T-helper 22 cell (primary cell): ENCODE results near the gene HOPX.
"Not testable (repeated sequence)": the region's sequence is repeated elsewhere in the genome, so short reads cannot be mapped to it uniquely, and the experiment has no call there.

Experiments
- DNase-seq: peaks from one replicate; pipeline ENCODE4 v3.0.0-alpha.2; 2020; ENCODE audit warnings: low read depth

HOPX gene

DNA sequence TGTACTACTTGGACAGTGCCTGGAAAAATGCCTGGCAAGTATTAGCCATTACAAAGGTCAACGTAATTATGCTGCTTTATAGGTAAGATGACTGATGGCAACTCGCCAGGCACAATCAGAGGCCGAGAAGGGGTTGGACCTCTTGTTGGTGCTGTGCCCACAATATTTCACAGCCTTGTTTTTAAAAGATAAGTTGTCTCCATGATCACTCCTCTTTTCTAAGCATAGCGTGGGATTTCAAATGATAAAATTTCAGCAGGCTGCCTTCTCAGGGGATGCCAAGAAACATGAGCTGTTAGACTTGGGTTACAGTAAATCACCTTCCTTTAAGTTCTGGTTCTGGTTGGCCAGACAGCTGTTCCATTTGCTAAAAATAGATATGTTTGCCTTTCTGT lies 26.9 kb downstream of the HOPX start:
- no peak for DNase-seq

DNA sequence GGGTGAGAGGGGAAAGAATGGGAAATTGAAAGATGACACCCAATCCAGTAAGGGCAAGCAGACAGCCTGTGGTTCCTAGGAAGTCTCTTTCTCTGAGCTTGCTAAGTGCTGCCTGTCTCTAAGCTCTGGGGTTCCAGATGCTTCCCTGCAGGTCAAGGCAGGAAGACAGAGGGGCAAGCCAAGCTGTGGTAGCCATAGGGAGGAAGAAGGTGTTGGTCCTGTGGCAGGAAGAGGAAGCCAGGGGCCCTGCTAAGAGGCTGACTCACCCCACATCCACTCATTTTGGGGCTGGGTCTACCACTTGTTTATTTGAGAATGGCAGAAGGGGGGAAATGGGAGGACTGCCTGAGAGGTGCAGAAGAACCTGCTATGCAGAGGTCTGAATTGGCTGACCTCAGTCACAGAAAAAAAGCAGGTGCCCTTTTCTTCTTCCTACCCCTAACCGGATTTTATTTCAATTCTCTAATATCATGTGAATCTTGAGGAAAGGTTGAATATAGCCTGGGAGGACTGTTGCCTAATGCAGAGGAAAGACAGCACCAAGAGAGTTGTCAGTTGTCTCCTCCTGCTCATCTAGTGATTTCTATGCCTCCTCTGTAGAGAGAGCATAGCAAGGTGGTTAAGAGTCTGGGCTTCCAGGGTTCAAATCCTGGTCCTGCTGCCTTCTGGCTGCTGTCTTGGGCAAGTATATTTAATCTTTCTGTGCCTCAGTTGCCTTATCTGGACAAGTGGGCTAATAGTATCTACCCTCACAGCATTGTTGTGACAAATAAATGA lies 27.4 kb downstream of the HOPX start:
- no peak for DNase-seq

DNA sequence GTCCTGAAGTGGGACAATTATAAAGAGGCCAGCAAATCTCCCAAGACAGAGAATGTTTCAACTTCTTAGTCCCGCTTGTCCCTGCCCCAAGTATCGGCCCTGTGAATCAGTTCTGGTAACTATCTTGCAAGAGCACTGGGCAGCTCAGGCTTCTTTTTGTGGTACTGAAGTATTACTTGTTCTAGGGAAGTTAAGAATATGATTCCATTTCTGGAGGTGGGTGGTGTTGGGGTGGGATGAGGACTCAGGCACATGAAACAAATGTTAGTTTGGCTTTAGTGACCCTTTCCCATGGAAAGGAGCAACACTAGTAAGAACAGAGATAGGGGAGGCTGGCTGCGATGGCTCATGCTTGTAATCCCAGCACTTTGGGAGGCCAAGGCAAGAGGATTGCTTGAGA lies 28.9 kb downstream of the HOPX start:
- no peak for DNase-seq

DNA sequence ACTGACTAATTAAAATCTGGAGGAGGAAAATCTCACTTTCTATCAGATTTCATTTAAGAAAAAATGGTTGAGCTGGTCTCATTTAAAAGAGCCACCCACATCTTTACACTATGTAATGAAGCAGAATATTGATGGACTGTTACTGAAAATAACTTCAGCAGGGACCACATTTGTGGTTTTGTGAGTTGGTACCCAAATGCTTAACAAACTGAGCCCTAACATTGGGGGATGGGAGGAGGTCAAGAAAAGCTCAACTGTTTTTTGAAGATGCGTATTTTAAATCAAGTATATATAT lies 30.1 kb downstream of the HOPX start:
- no peak for DNase-seq

DNA sequence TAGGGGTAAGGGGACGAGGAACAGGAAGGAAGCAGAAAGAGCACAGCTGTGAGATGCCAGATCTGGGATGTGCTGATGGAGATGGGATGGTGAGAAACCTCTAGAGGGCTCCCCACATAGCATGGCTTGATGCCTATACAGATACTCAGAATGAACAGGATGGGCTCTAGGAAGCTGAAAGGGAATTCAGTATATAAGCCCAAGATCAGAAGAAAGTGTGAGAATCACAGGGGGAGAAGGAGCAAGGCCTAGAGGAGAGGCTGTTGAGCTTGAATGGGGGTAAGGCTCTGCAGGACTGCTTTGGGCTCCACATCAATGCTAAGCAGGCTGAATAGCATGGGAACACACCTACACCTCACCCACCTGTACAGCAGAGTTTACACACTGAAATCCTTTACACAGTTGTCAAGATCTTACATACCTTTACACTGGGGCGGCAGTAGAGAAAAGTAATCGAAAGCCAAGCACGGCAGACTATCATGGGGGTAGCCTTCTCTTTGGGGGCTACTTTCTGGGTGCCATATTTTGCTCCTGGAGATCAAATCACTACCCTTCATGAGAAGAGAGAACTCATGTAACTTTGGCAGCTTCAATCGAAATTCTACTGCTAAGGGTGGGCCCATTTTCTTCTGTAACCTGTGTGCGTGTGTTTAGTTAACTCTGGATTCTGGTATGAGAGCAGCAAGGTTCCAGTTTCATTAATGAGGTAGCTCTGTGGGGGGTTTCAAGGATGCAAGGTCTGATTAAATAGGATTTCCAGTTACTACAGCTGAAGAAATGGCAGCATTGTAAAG lies 30.6 kb downstream of the HOPX start:
- no peak for DNase-seq

DNA sequence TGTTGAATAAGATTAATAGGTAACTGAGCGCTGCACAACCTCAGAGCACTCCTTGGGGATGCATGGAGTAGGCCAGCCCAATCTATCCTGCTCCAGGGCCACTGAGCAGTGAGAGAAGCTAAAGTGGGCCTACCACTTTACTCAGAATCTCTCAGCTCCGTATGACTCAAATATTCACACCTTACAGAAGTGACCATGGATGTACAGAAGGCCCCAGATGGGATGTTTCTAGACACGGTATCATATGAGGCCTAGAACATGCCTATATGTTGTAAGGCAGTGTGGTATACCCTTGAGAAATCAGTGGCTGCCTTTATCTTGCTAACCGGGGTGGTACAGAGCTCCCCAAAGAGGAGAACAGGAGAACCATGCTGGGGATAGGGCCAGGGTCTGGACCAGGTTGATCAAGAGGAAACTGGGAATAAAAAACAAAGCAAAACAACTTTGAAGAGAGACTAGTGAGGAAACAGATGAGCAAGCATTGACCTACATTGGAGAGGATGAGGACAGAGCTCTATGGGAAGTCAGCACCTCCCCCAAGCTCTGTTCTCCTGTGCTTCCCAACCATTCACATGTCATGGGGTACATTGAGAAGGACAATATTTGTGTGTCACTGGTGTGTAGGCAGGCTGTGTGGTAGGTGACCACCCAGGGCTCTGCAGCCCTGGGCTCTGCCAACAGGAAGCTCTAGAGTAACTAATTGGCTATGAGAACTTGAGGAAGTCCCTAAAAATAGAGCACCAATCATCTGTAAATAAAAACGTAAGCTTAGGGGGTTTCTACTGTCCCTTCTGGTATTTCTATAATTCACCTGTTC lies 31.4 kb downstream of the HOPX start:
- no peak for DNase-seq

DNA sequence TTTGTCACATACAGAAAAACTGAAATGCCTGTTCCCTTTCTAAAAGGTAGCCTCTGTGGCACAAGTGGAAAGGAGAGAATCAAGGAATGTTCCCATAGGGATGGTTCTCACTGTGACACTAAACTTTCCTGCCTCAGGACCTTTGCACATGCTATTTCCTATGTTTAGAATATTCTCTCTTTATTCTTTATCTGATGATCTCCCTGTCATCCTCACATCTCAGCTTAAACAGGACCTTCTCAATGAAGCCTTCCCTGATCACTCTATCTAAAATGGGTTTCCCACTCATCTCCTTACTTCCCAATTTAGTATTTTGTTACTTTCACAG lies 32.3 kb downstream of the HOPX start:
- DNase-seq: no peak

DNA sequence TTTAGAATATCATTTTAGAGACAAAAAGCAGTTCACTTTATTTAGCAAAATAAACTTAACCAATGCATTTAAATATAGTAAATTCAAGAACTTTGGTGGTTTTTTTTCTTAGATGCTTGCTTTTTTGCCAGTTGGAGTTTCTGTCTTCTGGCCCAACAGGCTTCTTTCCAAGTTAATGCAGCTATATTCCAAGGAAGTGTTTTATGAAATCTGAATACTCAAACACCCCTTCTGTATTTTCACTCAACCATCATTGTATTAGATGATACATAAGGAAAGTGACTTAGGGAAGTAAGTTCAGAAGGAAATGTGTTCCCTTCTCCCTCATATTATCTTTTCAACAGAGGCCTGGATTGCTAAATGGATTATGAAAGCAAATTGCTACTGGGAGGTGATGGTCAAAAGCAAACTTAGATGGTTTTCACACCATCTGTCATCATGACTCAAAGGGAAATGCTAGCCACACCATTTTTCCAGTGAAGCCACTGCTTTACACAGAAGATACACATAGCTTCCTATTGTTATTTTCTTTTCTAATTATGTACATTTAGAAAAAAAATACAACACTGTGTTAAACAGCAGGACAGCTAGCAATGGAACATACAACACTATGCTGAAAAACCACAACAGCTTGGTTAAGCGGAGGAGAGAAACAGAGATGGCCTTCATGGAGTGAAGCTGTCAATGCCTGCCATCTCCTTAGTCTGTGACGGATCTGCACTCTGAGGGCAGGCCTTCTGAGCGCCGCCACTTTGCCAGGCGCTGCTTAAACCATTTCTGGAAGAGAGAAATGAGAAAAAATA lies 32.9 kb downstream of the HOPX start:
- DNase-seq: no peak

DNA sequence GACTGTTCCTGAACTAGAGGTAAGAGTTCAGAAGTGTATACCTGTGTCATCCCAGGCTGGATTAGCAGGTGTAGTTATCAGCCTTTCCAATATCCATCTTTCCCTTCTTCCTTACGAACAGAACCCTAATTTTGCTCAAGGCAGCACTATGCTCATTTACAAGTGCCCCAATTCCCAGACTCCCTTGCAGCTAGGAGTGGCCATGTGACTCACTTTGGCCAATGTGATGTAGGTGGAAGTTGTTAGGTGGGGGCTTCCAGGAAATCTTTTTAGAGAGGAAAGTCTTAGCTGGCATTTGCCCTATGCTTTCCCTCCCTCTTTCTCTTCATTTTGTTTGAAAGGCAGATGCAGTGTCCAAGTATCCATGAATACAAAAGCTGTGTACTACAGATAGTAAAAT lies 34.8 kb downstream of the HOPX start:
- DNase-seq: no peak

DNA sequence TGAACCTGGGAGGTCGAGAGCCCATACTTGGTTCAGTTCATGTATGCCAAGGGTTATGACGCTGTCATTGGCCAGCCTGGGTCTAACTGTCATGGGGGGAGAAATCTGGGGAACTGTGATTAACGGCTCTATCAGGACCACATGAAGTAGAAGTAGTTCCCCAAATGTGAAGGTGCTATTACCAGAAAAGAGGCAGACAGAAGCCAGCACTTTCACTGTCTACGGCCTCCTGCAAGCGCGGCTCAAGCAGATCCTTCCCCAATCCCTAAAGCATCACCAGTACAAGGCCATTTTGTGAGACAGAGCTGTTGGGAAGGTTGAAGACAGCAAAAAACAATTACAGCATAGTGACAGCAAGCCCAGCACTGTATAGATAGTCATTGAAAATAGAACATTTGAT lies 37.5 kb downstream of the HOPX start:
- no peak for DNase-seq

DNA sequence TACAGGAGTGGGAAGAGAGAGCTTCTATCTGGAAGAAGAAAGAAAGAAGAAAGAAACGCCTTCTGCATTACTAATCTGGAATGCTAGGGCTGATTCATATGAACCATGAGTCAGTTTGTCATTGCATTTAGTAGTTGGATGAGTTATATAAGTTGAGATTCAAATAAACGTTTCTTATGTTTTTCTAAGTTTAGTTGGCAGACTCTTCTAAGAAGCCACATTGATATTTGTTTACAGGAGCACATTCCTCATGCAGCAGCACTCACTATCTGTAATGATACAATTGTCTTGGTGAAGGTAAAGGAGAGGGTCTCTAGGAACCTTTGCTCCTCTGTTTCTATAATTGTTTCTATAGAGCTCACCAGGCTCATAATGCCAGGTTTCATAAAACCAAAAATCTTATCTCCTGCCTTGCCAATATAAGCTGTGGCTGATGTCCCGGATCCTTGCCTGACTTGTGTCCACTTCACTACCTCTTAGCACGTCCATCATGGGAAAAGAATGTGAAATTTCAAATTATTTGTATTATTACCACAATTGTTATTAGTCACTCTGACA lies 39.5 kb downstream of the HOPX start:
- no peak for DNase-seq

DNA sequence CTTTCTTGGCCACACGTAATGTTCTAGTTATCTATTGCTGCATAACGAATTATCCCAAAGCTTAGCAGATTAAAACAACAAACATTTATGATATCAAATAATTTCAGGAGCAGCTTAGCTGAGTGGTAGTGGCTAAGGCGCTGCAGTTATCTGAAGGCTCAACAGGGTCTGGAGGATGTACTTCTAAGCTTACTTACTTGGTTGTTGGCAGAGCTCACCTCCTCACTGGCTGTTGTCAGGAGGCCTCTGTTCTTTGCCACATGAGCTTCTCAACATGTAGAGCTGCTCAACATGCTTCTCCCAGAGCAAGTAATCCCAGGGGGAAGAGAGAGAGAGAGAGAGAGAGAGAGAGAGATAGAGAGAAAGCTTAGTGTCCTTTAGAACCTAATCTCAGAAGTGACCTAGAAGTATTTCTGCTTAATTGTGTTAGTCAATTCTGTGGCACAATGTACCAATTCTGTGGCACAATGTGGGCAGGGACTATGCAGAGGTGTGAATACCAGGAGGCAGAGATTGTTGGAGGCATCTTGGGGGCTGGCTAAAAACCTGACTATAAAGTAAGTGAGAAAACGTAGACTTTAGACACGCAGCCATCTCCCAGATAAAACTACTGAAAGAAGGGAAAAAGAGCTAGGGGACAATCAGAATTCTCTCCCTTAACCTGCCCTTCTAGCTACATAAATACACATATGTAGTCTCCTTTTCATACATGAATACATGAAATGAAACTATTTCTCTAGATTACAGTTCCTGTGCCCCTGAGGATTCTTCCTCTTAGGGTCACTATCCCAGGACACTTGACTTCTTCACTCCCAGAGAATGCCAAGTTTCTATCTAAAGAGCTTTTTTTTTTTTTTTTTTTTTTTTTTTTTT lies 40.2 kb downstream of the HOPX start:
- DNase-seq: no peak

DNA sequence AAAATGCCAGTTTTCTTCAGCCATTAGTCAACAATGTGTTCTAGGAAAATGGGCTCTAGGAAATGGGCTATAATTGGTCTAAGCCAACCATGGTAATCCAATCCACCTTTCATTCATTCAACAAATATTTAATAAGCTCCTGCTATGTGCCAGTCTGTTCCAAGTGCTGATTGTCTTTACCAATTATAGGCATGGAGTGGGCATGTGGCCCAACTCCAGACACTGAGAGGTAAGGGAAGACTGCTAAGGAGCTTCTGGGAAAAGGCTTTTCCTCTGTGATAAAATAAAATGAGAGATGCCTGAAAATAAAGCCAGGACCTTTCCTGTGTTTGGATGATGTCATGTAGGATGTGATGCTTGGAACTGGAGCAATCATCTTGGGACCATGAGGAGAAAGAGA lies 43.3 kb downstream of the HOPX start:
- no peak for DNase-seq

DNA sequence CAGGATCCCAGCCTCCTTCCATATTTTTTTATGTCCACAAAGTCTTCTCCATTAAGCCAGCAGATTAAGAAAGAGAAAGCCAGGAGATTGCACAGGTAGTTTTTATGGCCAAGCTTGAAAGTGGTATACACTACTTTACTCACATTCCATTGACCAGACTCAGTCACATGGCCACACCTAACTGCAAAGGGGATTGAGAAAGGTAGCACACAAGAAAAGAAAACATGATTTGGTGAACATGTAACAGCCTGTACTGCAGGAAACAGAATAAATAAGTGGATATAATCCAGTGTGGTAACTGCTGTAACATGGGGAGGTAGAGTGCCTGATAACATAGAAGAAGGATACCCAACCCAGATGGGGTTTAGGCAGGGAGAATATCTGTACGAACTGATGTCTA lies 43.9 kb downstream of the HOPX start:
- DNase-seq: no peak

DNA sequence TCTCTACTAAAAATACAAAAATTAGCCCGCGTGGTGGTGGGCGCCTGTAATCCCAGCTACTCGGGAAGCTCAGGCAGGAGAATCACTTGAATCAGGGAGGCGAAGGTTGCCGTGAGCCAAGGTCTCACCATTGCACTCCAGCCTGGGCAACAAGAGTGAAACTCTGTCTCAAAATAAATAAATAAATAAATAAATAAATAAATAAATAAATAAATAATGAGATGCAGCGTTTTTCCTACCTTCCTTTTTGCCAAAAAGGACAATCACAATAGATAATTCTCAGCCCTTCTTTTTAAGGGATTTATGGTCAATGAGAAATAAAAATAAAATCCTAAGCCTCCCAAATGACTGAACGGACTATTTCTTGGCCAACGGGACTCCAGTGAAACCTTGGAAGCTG lies 46.1 kb downstream of the HOPX start:
- DNase-seq: not testable (repeated sequence)

DNA sequence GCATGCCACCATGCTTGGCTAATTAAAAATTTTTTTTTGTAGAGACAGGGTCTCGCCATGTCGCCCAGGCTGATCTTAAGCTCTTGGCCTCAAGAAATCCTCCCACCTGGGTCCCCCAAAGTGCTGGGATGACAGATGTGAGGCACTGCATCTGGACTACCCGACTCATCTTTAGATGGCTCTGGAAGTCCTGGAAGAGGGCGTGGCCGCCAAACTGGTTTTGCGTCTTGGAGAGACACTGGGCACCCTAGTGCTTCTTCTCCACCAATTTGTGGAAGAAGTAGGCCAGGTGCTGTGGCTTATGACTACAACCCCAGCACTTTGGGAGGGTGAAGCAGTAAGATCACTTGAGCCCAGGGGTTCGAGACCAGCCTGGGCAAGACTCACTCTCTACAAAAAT lies 47.6 kb downstream of the HOPX start:
- no peak for DNase-seq

DNA sequence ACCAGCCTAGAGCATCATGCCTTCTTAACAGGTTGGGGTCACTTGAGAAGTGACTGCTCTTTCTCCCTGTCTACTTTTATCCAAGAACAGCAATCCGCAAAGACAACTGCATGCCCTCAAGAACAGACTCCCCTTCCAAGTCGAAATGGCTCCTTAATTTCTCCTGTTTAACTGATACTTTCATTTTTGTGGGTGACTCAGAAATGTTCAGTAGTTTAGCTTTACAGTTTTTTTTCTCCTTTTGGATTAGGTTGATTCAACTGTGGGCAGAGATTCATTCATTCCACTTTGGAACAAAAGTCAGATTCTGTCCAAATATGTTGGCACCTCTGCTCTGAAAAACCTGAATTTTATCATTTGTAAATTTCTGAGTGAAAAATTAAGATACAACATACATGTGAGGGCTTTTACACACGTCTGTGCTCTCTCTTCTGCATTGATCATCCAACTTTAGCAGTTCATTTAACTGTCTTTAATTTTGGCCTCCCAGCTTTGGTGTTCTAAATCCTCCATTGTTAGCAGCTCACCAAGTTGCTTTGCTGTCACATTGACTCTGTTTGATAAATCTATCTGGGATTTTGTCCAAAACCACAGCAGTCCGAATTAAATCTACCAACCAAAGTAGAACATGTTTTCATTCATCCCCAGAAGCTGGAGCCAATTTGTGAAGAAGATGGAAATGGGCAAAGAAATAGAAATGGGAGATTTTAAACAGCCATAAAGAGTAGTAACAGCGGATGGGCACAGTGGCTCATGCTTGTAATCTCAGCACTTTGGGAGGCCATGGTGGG lies 50.0 kb downstream of the HOPX start:
- DNase-seq: no peak

DNA sequence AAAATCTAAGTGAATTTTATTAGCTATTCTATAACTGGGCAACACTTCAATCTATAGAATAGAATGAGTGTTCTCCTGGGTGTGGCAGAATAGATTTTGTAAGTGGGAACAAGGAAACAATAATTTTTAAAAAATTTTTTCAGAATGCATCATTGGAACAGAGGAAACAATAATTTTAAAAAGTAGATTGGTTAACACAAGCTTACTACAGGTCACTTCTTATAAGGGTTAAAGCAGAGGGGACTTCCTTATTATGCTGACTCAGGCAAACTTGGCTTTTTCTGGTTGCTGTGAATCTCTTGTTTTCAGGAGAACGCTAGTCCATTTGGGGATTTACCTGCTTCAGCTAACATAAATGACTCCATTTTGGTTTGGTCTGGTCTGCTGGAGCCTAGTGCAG lies 52.5 kb downstream of the HOPX start:
- no peak for DNase-seq

DNA sequence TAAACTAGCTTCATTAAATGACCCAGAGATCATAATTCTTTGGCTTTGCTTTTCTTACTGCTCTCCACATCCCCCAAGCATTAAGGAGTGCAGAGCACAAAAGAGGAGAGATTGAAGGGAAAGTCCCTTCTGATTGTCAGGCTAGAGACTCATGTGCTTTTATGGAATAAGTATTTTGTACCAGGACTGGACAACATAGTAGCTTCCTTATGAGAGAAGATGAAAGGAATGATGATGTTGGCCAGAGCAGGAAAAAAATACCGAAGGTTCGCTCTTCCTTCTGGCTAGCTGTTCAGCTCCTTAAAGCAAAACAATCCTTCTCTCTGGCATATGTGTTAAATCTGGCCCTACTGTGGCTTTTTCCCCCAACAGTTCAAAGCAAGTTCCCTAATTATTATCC lies 53.1 kb downstream of the HOPX start:
- no peak for DNase-seq

DNA sequence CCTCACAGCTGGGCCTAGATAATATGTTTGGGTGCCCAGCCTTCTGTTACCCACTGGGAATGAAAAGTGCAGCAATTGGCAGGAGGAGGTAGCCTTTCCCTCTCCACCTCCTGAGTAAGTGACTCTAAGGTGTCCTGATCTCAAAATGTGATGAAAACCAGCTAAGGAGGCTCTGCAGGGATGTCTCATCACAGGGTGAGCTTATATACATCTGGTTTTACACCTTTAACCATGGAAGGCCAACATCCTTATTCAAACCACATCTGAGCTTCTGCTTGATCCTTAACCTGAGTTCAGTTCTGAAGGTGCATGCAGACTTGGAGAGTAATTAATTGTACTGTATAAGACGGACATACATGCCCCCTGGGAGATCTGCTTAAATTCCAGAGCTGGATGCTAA lies 53.7 kb downstream of the HOPX start:
- no peak for DNase-seq
